ENCODE data around the gene AKAP13. TPM values are rescaled to one million over a fixed set of nuclear protein-coding genes. Genes with fewer than 3 reads are reported as not detected.
A peak's percentile ranks its signal among the peaks of the same experiment; 100 is the strongest.

Gene AKAP13
- total RNA-seq, 1 donor from 2014 or later: 145 TPM

DNA sequence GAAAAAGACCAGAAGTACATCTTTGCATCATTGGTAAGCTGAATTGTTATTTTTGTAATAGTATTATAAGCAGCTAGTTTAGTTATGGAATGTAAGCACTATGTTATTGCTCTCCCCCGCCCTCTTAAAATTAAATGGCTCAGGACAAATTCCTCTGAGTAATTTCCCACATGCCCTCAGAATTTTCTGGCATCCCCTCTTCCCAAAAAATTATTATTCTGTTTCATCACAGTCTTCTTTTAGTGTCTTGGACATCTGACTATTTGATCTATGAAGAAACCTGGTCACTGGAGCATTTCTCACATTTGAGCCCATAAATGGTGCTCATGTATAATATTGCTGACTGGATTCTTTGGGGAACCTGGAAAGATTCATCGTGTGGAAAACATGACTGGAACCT, 346.1 kb downstream of the AKAP13 start:
- no peak for DNase-seq
- no peak overlapping the region for H3K4me3 Mint-ChIP-seq (ENCODE audit: unreplicated experiment)
- H3K36me3 Mint-ChIP-seq (ENCODE audit: unreplicated experiment): no peaks in the 10 kb centered on the region
- no peaks in the 10 kb centered on the region for H3K27me3 Mint-ChIP-seq (ENCODE audit: unreplicated experiment)
- H3K9me3 Mint-ChIP-seq (ENCODE audit: unreplicated experiment): peaks cover 7% of the 10 kb centered on the region
- no peak overlapping the region for H3K27ac Mint-ChIP-seq (ENCODE audit: unreplicated experiment)
- no peak for TF ChIP-seq CTCF (IDR thresholded peaks at IDR 0.05; ENCODE audit: partially characterized antibody, unreplicated experiment)
- peaks cover 12% of the 10 kb centered on the region for H3K4me1 Mint-ChIP-seq (ENCODE audit: low read depth, unreplicated experiment)

- Mint-ChIP-seq H3K27me3 (ENCODE audit: unreplicated experiment) (no peaks in the 10 kb centered on the region), H3K4me3 (ENCODE audit: unreplicated experiment) (no peak overlapping the region), H3K36me3 (ENCODE audit: unreplicated experiment) (no peaks in the 10 kb centered on the region), H3K27ac (ENCODE audit: unreplicated experiment) (no peak overlapping the region), H3K4me1 (ENCODE audit: low read depth, unreplicated experiment) (peaks cover 12% of the 10 kb centered on the region), H3K9me3 (ENCODE audit: unreplicated experiment) (peaks cover 7% of the 10 kb centered on the region)
- no peak for DNase-seq
- no peak for TF ChIP-seq CTCF (IDR thresholded peaks at IDR 0.05; ENCODE audit: partially characterized antibody, unreplicated experiment)
These were observed 346.7 kb downstream of the AKAP13 start for GRCh38 chr15:85727068-85727467.

- H3K9me3 Mint-ChIP-seq (ENCODE audit: unreplicated experiment): peaks cover 17% of the 10 kb centered on the region
- H3K36me3 Mint-ChIP-seq (ENCODE audit: unreplicated experiment): peaks cover 21% of the 10 kb centered on the region
- H3K27ac Mint-ChIP-seq (ENCODE audit: unreplicated experiment): peak overlapping the region; percentile 35
- peak; percentile 17 for DNase-seq
- peaks cover 8% of the 10 kb centered on the region for H3K4me1 Mint-ChIP-seq (ENCODE audit: low read depth, unreplicated experiment)
- peaks cover 5% of the 10 kb centered on the region for H3K27me3 Mint-ChIP-seq (ENCODE audit: unreplicated experiment)
- no peak overlapping the region for H3K4me3 Mint-ChIP-seq (ENCODE audit: unreplicated experiment)
- TF ChIP-seq CTCF (IDR thresholded peaks at IDR 0.05; ENCODE audit: partially characterized antibody, unreplicated experiment): peak; percentile 72
These were observed 349.8 kb downstream of the AKAP13 start for GRCh38 chr15:85730001-85730820.

DNA sequence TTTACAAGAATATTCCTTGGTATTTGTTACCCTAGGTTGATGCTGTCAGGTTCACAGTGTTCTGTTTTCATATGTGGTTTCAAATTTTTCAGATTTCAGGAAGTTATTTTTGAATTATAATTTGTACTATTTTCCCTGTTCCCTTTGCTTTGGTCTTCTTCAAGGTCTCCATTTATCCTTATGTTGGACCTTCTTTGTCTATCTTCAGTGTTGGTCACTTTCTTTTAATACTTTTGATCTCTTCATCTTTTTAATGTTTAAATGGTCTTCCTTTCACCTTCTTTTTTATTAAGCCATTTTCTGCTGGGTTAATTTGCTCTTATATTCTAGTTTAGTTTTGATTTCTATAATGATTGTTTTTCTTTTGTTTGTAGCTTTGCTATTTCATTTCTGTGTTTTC, 353.0 kb downstream of the AKAP13 start:
- peaks cover 17% of the 10 kb centered on the region for H3K9me3 Mint-ChIP-seq (ENCODE audit: unreplicated experiment)
- H3K4me3 Mint-ChIP-seq (ENCODE audit: unreplicated experiment): no peak overlapping the region
- no peak for TF ChIP-seq CTCF (IDR thresholded peaks at IDR 0.05; ENCODE audit: partially characterized antibody, unreplicated experiment)
- H3K27ac Mint-ChIP-seq (ENCODE audit: unreplicated experiment): no peak overlapping the region
- peaks cover 8% of the 10 kb centered on the region for H3K27me3 Mint-ChIP-seq (ENCODE audit: unreplicated experiment)
- peaks cover 8% of the 10 kb centered on the region for H3K4me1 Mint-ChIP-seq (ENCODE audit: low read depth, unreplicated experiment)
- H3K36me3 Mint-ChIP-seq (ENCODE audit: unreplicated experiment): peaks cover 21% of the 10 kb centered on the region
- no peak for DNase-seq

GRCh38 chr15:85737061-85737460, 356.7 kb downstream of the AKAP13 start:
- Mint-ChIP-seq H3K4me1 (ENCODE audit: low read depth, unreplicated experiment) (peaks cover 3% of the 10 kb centered on the region), H3K27ac (ENCODE audit: unreplicated experiment) (no peak overlapping the region), H3K27me3 (ENCODE audit: unreplicated experiment) (peaks cover 8% of the 10 kb centered on the region), H3K9me3 (ENCODE audit: unreplicated experiment) (peaks cover 21% of the 10 kb centered on the region), H3K36me3 (ENCODE audit: unreplicated experiment) (peaks cover 21% of the 10 kb centered on the region), H3K4me3 (ENCODE audit: unreplicated experiment) (no peak overlapping the region)
- DNase-seq: no peak
- no peak for TF ChIP-seq CTCF (IDR thresholded peaks at IDR 0.05; ENCODE audit: partially characterized antibody, unreplicated experiment)
